H1 (cell line): ENCODE measurements around the gene ASB16. TPM values are rescaled to one million over a fixed set of nuclear protein-coding genes. Genes with fewer than 3 reads are reported as not detected.

Experiments
- CTCF ChIA-PET: fragments of 300-600 bp; sonication (Branson Sonifier 250); formaldehyde crosslinking; loops from one replicate; lab custom pipeline; 2021; ENCODE audit not compliant: partially characterized antibody; lab: Charles Lee
- POLR2A ChIA-PET: fragments of 300-600 bp; sonication (Branson Sonifier 250); formaldehyde crosslinking; loops from one replicate; lab custom pipeline; 2021; ENCODE audit warnings: inconsistent platforms; ENCODE audit not compliant: partially characterized antibody; lab: Charles Lee
- DNase-seq, 2 experiments: peaks; one replicate each; pipeline versions ENCODE4 v3.0.0 to v3.0.0-alpha.2; 2010 to 2022; ENCODE audit warnings: low spot score in 2 of 2, low read depth in 1 of 2, mixed read lengths in 1 of 2
- FAIRE-seq: peaks from 2 replicates; lab custom pipeline; 2011; peaks lifted over from hg19 to GRCh38; lab: Jason Lieb, UNC
- H2AFZ ChIP-seq: 2 replicates; pipeline ENCODE4 v1.8.1; 2012; ENCODE audit warnings: low read length, inconsistent platforms
- H2AK5ac ChIP-seq: 2 replicates; pipeline ENCODE4 v1.6.1; 2013; ENCODE audit warnings: low read depth, low read length
- H2BK120ac ChIP-seq: replicated peaks from 2 replicates; pipeline ENCODE3; 2013; ENCODE audit warnings: low read depth, low read length, inconsistent platforms
- H2BK12ac ChIP-seq: 2 replicates; pipeline ENCODE4 v1.6.1; 2013; ENCODE audit warnings: low read depth, low read length
- H2BK15ac ChIP-seq: 2 replicates; pipeline ENCODE4 v1.6.1; 2013; ENCODE audit warnings: low read length
- H2BK20ac ChIP-seq: 2 replicates; pipeline ENCODE4 v1.6.1; 2013; ENCODE audit warnings: low read length
- H2BK5ac ChIP-seq: 2 replicates; pipeline ENCODE4 v1.6.1; 2013; ENCODE audit warnings: low read depth, low read length
- H3K14ac ChIP-seq: 2 replicates; pipeline ENCODE4 v1.6.1; 2013; ENCODE audit warnings: inconsistent platforms; ENCODE audit not compliant: insufficient read length
- H3K18ac ChIP-seq: 2 replicates; pipeline ENCODE4 v1.6.1; 2013; ENCODE audit warnings: low read length; ENCODE audit errors: extremely low read depth
- H3K23ac ChIP-seq: 2 replicates; pipeline ENCODE4 v1.6.1; 2013; ENCODE audit warnings: inconsistent platforms; ENCODE audit not compliant: insufficient read length
- H3K23me2 ChIP-seq: 2 replicates; pipeline ENCODE4 v1.6.1; 2013; ENCODE audit warnings: low read depth, low read length
- H3K27ac ChIP-seq: 2 replicates; pipeline ENCODE4 v1.6.1; 2011; ENCODE audit warnings: low read depth, low read length, inconsistent platforms
- H3K27me3 ChIP-seq, 4 experiments: replicated peaks in 1 of 4; 1 replicate in 1 of 4; 2 replicates in 3 of 4; pipeline versions ENCODE4 v1.6.1 to v1.8.1; 2011 to 2013; ENCODE audit warnings: low read length in 3 of 4, mild to moderate bottlenecking in 3 of 4, inconsistent platforms in 2 of 4, mixed read lengths in 2 of 4, moderate library complexity in 1 of 4; ENCODE audit not compliant: control insufficient read depth in 3 of 4, insufficient read depth in 3 of 4; ENCODE audit errors: extremely low read depth in 1 of 4
- H3K36me3 ChIP-seq, 4 experiments: 2 replicates each; pipeline versions ENCODE4 v1.6.1 to v1.8.1; 2011 to 2013; ENCODE audit warnings: mild to moderate bottlenecking in 4 of 4, low read length in 3 of 4, moderate library complexity in 2 of 4, control low read depth in 1 of 4, inconsistent platforms in 1 of 4; ENCODE audit not compliant: insufficient read depth in 4 of 4, control insufficient read depth in 2 of 4
- H3K4ac ChIP-seq: replicated peaks from 2 replicates; pipeline ENCODE3; 2013; ENCODE audit warnings: low read length, low read depth, mixed read lengths, inconsistent platforms; ENCODE audit not compliant: insufficient read length
- H3K4me1 ChIP-seq, 4 experiments: replicated peaks in 1 of 4; 1 replicate in 1 of 4; 2 replicates in 3 of 4; pipeline versions ENCODE4 v1.6.1 to v1.8.1; 2011 to 2013; ENCODE audit warnings: low read length in 3 of 4, inconsistent platforms in 2 of 4, mixed read lengths in 1 of 4; ENCODE audit not compliant: insufficient read depth in 4 of 4, control insufficient read depth in 3 of 4
- H3K4me2 ChIP-seq, 2 experiments: 2 replicates each; pipeline versions ENCODE4 v1.6.1 to v1.8.1; 2011 to 2013; ENCODE audit warnings: low read depth in 2 of 2, low read length in 2 of 2, control low read depth in 1 of 2, inconsistent platforms in 1 of 2, mild to moderate bottlenecking in 1 of 2; ENCODE audit not compliant: insufficient read depth in 1 of 2
- H3K4me3 ChIP-seq, 4 experiments: fragments of 200-600, 300-600 bp in 1 of 4; sonication (generic), shearing (Covaris generic), sonication (Bioruptor Twin) in 1 of 4; 2 replicates each; pipeline versions ENCODE4 v1.5.1 to v1.8.1; 2011 to 2016; ENCODE audit warnings: low read length in 4 of 4, low read depth in 3 of 4, control low read depth in 2 of 4, inconsistent platforms in 2 of 4, mild to moderate bottlenecking in 2 of 4, mixed read lengths in 1 of 4, moderate library complexity in 1 of 4; ENCODE audit not compliant: insufficient read depth in 2 of 4; ENCODE audit errors: extremely low read depth in 1 of 4
- H3K56ac ChIP-seq: replicated peaks from 2 replicates; pipeline ENCODE3; 2013; ENCODE audit warnings: low read depth, mild to moderate bottlenecking, mixed read lengths, low read length, inconsistent platforms; ENCODE audit not compliant: insufficient read length
- H3K79me1 ChIP-seq: 2 replicates; pipeline ENCODE4 v1.6.1; 2013; ENCODE audit warnings: low read depth, low read length, control low read depth
- H3K79me2 ChIP-seq, 2 experiments: 2 replicates each; pipeline versions ENCODE4 v1.6.1 to v1.8.1; 2012 to 2013; ENCODE audit warnings: low read length in 2 of 2, mild to moderate bottlenecking in 2 of 2, inconsistent platforms in 1 of 2; ENCODE audit not compliant: insufficient read depth in 2 of 2, control insufficient read depth in 1 of 2
- H3K9ac ChIP-seq, 4 experiments: replicated peaks in 1 of 4; 1 replicate in 1 of 4; 2 replicates in 3 of 4; pipeline versions ENCODE4 v1.6.1 to v1.8.1; 2011 to 2013; ENCODE audit warnings: low read depth in 3 of 4, low read length in 3 of 4, control low read depth in 2 of 4, mild to moderate bottlenecking in 2 of 4, moderate library complexity in 2 of 4, inconsistent platforms in 1 of 4; ENCODE audit errors: extremely low read depth in 1 of 4
- H3K9me3 ChIP-seq, 2 experiments: 2 replicates each; pipeline versions ENCODE4 v1.6.1 to v1.8.1; 2012 to 2013; ENCODE audit warnings: mild to moderate bottlenecking in 2 of 2, moderate library complexity in 2 of 2, control low read depth in 1 of 2, inconsistent platforms in 1 of 2, low read depth in 1 of 2, low read length in 1 of 2, mixed read lengths in 1 of 2; ENCODE audit not compliant: insufficient read depth in 2 of 2
- H4K20me1 ChIP-seq, 2 experiments: replicated peaks in 1 of 2; 2 replicates each; pipeline versions ENCODE3 to v1.8.1; 2011 to 2013; ENCODE audit warnings: inconsistent platforms in 2 of 2, low read length in 2 of 2, mild to moderate bottlenecking in 1 of 2; ENCODE audit not compliant: insufficient read depth in 2 of 2, control insufficient read depth in 1 of 2
- H4K5ac ChIP-seq: 2 replicates; pipeline ENCODE4 v1.6.1; 2013; ENCODE audit warnings: low read length, low read depth, mixed read lengths, inconsistent platforms; ENCODE audit not compliant: insufficient read length
- H4K8ac ChIP-seq: 2 replicates; pipeline ENCODE4 v1.8.0; 2013; ENCODE audit warnings: mild to moderate bottlenecking, moderate library complexity, low read length, inconsistent platforms; ENCODE audit not compliant: insufficient read depth; ENCODE audit errors: extremely low read depth
- H4K91ac ChIP-seq: replicated peaks from 2 replicates; pipeline ENCODE3; 2013; ENCODE audit warnings: low read length, mixed read lengths, inconsistent platforms; ENCODE audit not compliant: insufficient read length
- ASH2L ChIP-seq: fragments of 200-600, 300-600 bp; sonication (generic); IDR thresholded peaks from one replicate; pipeline ENCODE4 v1.7.1; 2017; ENCODE audit warnings: low read length
- BACH1 ChIP-seq: IDR thresholded peaks from 2 replicates; pipeline ENCODE4 v1.6.1; 2012; ENCODE audit warnings: low read length, improper control_type of control experiment
- BCL11A ChIP-seq, 2 experiments: IDR thresholded peaks; one replicate each; pipeline ENCODE4 v1.6.1; 2011; ENCODE audit warnings: low read depth in 2 of 2, low read length in 2 of 2, mild to moderate bottlenecking in 2 of 2
- BRCA1 ChIP-seq: IDR thresholded peaks from 2 replicates; pipeline ENCODE4 v1.6.1; 2012; ENCODE audit warnings: low read depth, low read length, improper control_type of control experiment
- HDAC2 ChIP-seq, 2 experiments: fragments of 300-600 bp in 1 of 2; sonication (generic) in 1 of 2; IDR thresholded peaks; 2 replicates each; pipeline ENCODE4 v1.6.1; 2011 to 2012; ENCODE audit warnings: low read depth in 2 of 2, low read length in 2 of 2, mild to moderate bottlenecking in 2 of 2, moderate library complexity in 2 of 2, borderline replicate concordance in 1 of 2, inconsistent platforms in 1 of 2
- SP2 ChIP-seq: IDR thresholded peaks from 2 replicates; pipeline ENCODE4 v1.6.1; 2012; ENCODE audit warnings: mild to moderate bottlenecking, low read length, inconsistent platforms
- SUZ12 ChIP-seq: fragments of 200-600 bp; sonication (generic); IDR thresholded peaks from 2 replicates; pipeline ENCODE4 v1.6.1; 2012; ENCODE audit warnings: mild to moderate bottlenecking, inconsistent platforms, low read length, moderate library complexity, mixed read lengths
- TCF12 ChIP-seq: IDR thresholded peaks from 2 replicates; pipeline ENCODE4 v1.6.1; 2011; ENCODE audit warnings: low read depth, mild to moderate bottlenecking, low read length
- WGBS, 2 experiments: shearing (Covaris generic) in 1 of 2; methylation state at CpG; one replicate each; pipeline versions ENCODE4 v1.1.6 to v1.1.7; 2013 to 2015; ENCODE audit warnings: low lambda C conversion rate in 2 of 2, mixed read lengths in 2 of 2, inconsistent platforms in 1 of 2, low coverage in 1 of 2, missing lambda C conversion rate in 1 of 2; ENCODE audit not compliant: insufficient replicate concordance in 2 of 2, insufficient coverage in 1 of 2, insufficient read length in 1 of 2; ENCODE audit errors: extremely low coverage in 1 of 2, missing lambda C conversion rate in 1 of 2; 5-methylcytosine and 5-hydroxymethylcytosine counted together
- polyA plus RNA-seq, 7 experiments: library from polyadenylated mRNA; depleted of rRNA in 3 of 7; stranded (reverse) in 5 of 7; unstranded in 2 of 7; fragments of >200 nt in 5 of 7; fragments of 200-250 nt in 2 of 7; gene quantifications; 1 replicate in 5 of 7; 2 replicates in 1 of 7; 4 replicates in 1 of 7; pipeline versions ENCODE4 v1.2.1 to v1.2.3, GENCODE V29; 2011 to 2013; ENCODE audit warnings: missing spikeins in 2 of 7, mixed read lengths in 2 of 7
- total RNA-seq: library from RNA; stranded (reverse); fragmentation: NEBNext Ultra II Directional; extraction: Animal tissue kit (Norgen Biotek cat#: 25700); gene quantifications from 2 replicates; pipeline ENCODE4 v1.2.1, GENCODE V29; 2021
- TF ChIP-seq, protein P1 (sequence below), 3 experiments: IDR thresholded peaks; 1 replicate in 2 of 3; 2 replicates in 1 of 3; pipeline versions ENCODE4 v1.5.1 to v1.6.1; 2011; ENCODE audit warnings: low read length in 3 of 3, mild to moderate bottlenecking in 3 of 3, inconsistent platforms in 2 of 3, low read depth in 1 of 3, moderate library complexity in 1 of 3; ENCODE audit not compliant: insufficient read depth in 1 of 3; ENCODE audit errors: control extremely low read depth in 1 of 3

Gene ASB16
- total and polyA plus RNA-seq, 2 of the 8 experiments (the other 6 are each of a cell fraction or from before 2014, with no cell fraction given) = 0.05 TPM; not detected in 1

DNA sequence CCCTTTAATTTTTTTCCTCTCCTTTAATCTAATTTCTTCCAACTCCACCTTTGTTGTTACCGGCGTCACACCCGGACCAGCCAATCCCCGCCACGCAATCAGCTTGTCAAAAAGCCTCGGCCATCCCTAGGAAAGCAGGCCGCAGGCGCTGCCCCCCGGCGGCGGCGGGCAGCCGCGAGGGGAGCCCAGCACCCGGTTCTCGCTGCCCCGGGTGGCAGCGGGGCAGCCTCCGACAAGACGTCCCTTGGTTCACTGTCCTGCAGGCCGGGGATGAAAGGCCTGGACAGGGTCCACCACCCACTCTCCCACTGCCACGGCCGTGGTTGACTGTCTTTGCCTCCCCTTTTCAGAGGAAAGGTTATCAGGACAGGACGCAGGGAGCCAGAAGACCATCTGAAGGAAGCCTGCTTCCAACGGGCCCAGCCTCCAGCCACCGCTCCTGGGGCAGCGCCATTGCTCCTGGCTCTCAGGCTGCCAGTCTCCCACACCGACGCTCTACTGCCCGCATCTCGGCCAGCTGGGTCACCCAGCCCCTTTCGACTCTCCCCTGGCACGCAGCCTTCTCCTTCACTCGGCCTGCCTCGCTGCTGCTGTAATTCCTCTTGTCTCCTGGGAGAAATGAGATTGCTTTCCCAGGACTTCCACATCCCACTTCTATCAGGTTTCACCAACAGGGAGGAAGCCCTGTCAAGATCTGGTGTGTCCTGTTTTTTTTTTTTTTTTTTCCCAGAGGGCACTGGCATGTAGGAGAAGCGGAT lies 51.8 kb downstream of the ASB16 start:
- WGBS, 2 experiments = 4% methylated on average over 36 of the region's 36 CpGs; no CpG with 5 or more reads in 1 of the 2 experiments
- CTCF ChIA-PET = interaction anchor here (0.6 to 3.3 kb wide), 21 partner anchors 10 to 285 kb away, joined by 3 to 26 read pairs (median 4); partner anchors contain the start of genes GRN and SLC25A39
- POLR2A ChIA-PET = interaction anchor here (0.7 to 4.9 kb wide), 24 partner anchors 9 to 144 kb away, joined by 3 to 58 read pairs (median 4); partner anchors contain the start of genes ASB16, GRN, RUNDC3A and SLC25A39
- no peak for TF ChIP-seq BACH1
- TF ChIP-seq SP2 = no peak
- TF ChIP-seq, protein P1, sequence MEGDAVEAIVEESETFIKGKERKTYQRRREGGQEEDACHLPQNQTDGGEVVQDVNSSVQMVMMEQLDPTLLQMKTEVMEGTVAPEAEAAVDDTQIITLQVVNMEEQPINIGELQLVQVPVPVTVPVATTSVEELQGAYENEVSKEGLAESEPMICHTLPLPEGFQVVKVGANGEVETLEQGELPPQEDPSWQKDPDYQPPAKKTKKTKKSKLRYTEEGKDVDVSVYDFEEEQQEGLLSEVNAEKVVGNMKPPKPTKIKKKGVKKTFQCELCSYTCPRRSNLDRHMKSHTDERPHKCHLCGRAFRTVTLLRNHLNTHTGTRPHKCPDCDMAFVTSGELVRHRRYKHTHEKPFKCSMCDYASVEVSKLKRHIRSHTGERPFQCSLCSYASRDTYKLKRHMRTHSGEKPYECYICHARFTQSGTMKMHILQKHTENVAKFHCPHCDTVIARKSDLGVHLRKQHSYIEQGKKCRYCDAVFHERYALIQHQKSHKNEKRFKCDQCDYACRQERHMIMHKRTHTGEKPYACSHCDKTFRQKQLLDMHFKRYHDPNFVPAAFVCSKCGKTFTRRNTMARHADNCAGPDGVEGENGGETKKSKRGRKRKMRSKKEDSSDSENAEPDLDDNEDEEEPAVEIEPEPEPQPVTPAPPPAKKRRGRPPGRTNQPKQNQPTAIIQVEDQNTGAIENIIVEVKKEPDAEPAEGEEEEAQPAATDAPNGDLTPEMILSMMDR (IDR thresholded peaks at IDR 0.05; ENCODE audit: control extremely low read depth in 1 of 3, insufficient read depth in 1 of 3, low read depth in 1 of 3, low read length in 3 of 3) = peak in 1 of 3 experiments; percentile 15; a peak in 1 of 4 replicates
- no peak for TF ChIP-seq BRCA1
- TF ChIP-seq TCF12 = no peak
- no peak for TF ChIP-seq ASH2L
- 0 out of 4 replicates have a peak, but pooled peaks of 1 of the 2 experiments have one; percentile 66 for TF ChIP-seq HDAC2 (IDR thresholded peaks at IDR 0.05; ENCODE audit: borderline replicate concordance in 1 of 2, low read depth in 2 of 2, low read length in 2 of 2)
- 0 out of 2 replicates have a peak, but pooled peaks have one; percentile 8 for TF ChIP-seq SUZ12
- TF ChIP-seq BCL11A (IDR thresholded peaks at IDR 0.05; ENCODE audit: low read depth in 2 of 2, low read length in 2 of 2) = no peak

More for the DNA sequence above, 51.8 kb downstream of the ASB16 start:
- H2BK12ac ChIP-seq = no peak overlapping the region
- H3K56ac ChIP-seq = no peak overlapping the region
- H3K23ac ChIP-seq = no peak overlapping the region
- H3K4ac ChIP-seq = no peak overlapping the region
- H3K4me3 ChIP-seq = peak overlapping the region; percentile 55 to 100 (median 82)
- no peaks in the 10 kb centered on the region for H3K27me3 ChIP-seq
- H2AFZ ChIP-seq = no peak overlapping the region
- H3K18ac ChIP-seq = peak overlapping the region; percentile 32
- H2BK120ac ChIP-seq = no peak overlapping the region
- peaks cover 6 to 9% of the 10 kb centered on the region in 2 experiments for H3K79me2 ChIP-seq
- peak overlapping the region in 3 of 4 experiments; percentile 5 to 29 (median 10); a peak in 3 of 7 replicates for H3K9ac ChIP-seq
- no peak overlapping the region for H4K5ac ChIP-seq
- H3K36me3 ChIP-seq = no peaks in the 10 kb centered on the region
- no peak overlapping the region for H2BK20ac ChIP-seq
- FAIRE-seq (no peak), DNase-seq (peak in 1 of 2 experiments; percentile 75)
- H3K27ac ChIP-seq = no peak overlapping the region
- H4K8ac ChIP-seq = no peak overlapping the region
- no peak overlapping the region for H3K14ac ChIP-seq
- peak overlapping the region; percentile 84 to 97 for H3K4me2 ChIP-seq
- no peak overlapping the region; the same call in 1 of the 2 replicates for H2BK5ac ChIP-seq
- H4K20me1 ChIP-seq = no peaks in the 10 kb centered on the region
- no peaks in the 10 kb centered on the region for H3K9me3 ChIP-seq
- H3K79me1 ChIP-seq = no peaks in the 10 kb centered on the region; the same call in 1 of the 2 replicates
- H2BK15ac ChIP-seq = no peak overlapping the region
- no peak overlapping the region for H2AK5ac ChIP-seq
- peaks cover 21% of the 10 kb centered on the region for H3K23me2 ChIP-seq
- H3K4me1 ChIP-seq = peaks cover under 1 to 17% (median 4%) of the 10 kb centered on the region in 4 experiments; a peak in 6 of 7 replicates
- no peak overlapping the region for H4K91ac ChIP-seq
